CD4-positive, alpha-beta T cell treated with Interleukin-6 for 4 hours (primary cell): ENCODE results near the gene KCNH1.
"Not testable (repeated sequence)": the region's sequence is repeated elsewhere in the genome, so short reads cannot be mapped to it uniquely, and the experiment has no call there.

Experiments
- DNase-seq: peaks from one replicate; pipeline ENCODE4 v3.0.0-alpha.2; 2020; ENCODE audit warnings: mixed read lengths

The KCNH1 gene

DNA sequence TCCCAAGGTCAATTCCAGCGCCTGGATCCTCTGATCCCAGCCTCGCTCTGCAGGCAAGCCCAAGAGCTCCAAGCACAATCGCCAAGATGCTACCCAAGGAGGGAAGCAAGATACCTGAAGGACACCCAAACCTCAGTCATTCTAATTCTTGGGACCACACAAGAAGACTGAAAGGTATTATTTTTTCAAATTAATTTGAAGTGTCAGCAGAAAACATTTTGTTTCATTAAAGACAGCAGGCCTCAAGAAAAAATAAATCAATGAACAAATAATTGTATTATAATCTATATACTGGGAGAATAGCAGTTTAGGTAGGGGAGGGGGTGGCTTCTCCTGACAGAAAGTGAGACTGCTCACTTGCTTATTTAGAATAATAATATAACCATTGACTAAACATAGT is 457.4 kb downstream of the KCNH1 start:
- no peak for DNase-seq

- no peak for DNase-seq
Measured at GRCh38 chr1:210674151-210674550, 459.8 kb downstream of the KCNH1 start.

GRCh38 chr1:210669951-210670350 is 464.0 kb downstream of the KCNH1 start:
- no peak for DNase-seq

GRCh38 chr1:210663730-210664573 is 470.0 kb downstream of the KCNH1 start:
- no peak for DNase-seq

DNA sequence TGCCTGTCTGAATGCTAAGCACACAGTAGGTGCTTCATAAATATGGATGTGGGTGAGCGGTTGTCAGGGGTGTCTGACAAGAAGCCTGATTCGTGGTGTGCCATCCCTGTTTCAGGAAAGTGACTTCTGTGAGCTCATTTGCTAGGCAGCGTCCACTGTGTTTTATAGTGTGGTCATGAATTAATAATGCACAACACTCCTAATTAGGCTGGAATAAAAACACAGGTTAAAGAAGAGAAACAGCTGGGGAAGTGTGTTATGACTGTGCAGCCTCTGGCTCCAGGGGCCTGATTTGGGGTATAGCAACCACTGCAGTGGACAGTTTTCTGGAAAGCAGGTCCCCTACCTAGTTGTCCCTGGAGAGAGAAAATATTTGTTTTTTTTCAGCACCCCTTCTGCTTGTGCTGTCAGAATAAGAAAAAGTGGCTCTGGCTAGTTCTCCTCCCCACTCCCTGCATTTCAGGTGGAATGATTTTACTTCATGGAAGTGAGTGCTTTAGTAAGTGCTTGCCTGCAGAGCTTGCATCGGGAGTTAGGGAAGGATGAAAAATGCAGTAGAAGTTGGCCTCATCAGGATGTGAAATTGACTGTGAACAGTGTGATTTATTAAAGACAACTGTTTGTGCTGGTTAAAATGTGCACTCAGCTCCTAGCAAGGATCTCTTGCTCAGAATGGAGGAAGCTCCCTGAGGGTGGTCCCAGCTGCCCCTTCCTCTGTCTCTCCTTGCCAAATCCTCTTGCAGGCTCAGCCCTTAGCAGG is 471.5 kb downstream of the KCNH1 start:
- DNase-seq = no peak

DNA sequence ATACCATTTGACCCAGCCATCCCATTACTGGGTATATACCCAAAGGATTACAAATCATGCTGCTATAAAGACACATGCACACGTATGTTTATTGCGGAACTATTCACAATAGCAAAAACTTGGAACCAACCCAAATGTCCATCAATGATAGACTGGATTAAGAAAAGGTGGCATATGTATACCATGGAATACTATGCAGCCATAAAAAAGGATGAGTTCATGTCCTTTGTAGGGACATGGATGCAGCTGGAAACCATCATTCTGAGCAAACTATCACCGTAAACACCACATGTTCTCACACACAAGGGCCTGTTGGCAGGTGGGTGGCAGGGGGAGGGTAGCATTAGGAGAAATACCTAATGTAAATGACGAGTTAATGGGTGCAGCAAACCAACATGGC is 472.4 kb downstream of the KCNH1 start:
- not testable (repeated sequence) for DNase-seq

DNA sequence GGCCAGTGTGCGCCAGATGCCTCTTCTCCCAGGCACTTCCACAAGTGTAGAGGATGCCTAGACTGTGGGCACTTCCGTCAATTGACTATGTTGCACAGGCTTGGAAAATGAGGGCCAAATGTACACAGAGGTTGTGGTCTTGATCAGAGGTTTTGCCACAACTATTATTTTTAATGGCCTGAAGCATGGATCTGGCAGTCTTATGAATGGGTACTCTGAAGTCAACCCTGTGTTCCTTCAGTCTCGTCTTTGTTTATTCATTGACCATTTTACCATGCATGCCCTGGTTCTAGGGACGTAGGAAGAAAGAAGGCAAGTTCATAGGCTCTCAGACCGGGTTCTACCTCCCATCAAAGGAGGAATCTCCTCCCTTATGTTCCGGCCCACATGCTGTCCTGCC is 476.1 kb downstream of the KCNH1 start:
- DNase-seq = no peak

- DNase-seq = no peak
Measured at GRCh38 chr1:210655511-210655910, 478.4 kb downstream of the KCNH1 start.

GRCh38 chr1:210654176-210654981 is 479.6 kb downstream of the KCNH1 start:
- no peak for DNase-seq

DNA sequence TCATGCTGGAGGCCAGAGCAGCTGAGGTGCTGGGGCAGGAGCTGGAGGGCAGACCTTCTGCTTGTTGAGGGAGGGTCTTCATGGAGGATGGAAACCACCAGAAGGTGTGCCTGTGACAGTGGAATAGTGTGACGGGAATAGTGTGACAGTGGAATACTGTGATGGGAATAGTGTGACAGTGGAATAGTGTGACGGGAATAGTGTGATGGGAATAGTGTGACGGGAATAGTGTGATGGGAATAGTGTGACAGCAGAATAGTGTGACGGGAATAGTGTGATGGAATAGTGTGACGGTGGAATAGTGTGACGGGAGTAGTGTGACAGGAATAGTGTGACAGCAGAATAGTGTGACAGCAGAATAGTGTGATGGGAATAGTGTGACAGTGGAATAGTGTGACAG is 480.2 kb downstream of the KCNH1 start:
- DNase-seq = no peak

GRCh38 chr1:210652329-210652954 is 481.5 kb downstream of the KCNH1 start:
- DNase-seq = no peak

- no peak for DNase-seq
Measured at GRCh38 chr1:210650403-210650802, 483.5 kb downstream of the KCNH1 start.

- no peak for DNase-seq
Measured at GRCh38 chr1:210648588-210649269, 485.2 kb downstream of the KCNH1 start.

DNA sequence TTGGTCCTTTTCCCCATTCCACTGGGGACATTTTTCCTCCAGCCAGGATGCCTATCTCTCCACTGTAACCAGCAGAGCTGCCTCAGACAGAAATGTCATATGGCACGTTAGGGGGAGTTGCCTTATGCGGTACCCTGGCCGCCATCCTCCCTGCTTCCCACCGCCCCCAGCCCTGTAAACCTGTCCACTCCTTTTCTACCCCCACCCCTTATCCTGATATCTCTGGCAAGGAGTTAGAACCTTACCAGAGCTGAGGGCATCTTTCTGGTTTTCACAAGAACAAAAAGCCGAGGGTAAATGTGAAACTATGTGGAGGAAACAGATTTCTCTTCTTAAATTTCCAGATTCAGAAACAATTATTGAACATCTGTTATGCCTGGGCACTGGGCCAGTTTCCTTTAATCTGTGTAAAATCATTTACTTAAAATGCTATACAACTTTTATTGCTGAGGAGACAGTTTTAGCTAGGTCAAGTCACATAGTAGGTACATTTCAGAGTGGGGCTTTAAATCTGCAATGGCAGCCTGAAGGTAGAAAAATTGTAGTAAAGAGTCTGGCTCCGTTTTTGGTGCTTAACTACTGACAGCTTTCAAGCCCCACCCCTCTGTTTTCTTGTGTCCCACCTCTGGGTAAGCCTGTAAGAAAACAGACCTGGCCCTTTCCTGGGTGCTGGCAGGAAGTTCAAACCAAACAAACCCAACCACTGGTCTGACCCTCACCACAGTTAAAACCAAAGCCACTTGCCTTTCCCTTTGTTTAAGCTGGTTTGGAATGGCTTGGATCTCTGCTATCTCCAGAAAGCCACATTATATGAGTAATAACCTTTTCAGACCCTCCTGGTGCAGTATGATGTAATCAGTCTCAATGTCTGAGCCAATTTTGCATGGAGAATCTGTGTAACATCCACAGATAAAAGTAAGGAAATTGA is 486.3 kb downstream of the KCNH1 start:
- no peak for DNase-seq

- no peak for DNase-seq
Measured at GRCh38 chr1:210646258-210646616, 487.7 kb downstream of the KCNH1 start.

DNA sequence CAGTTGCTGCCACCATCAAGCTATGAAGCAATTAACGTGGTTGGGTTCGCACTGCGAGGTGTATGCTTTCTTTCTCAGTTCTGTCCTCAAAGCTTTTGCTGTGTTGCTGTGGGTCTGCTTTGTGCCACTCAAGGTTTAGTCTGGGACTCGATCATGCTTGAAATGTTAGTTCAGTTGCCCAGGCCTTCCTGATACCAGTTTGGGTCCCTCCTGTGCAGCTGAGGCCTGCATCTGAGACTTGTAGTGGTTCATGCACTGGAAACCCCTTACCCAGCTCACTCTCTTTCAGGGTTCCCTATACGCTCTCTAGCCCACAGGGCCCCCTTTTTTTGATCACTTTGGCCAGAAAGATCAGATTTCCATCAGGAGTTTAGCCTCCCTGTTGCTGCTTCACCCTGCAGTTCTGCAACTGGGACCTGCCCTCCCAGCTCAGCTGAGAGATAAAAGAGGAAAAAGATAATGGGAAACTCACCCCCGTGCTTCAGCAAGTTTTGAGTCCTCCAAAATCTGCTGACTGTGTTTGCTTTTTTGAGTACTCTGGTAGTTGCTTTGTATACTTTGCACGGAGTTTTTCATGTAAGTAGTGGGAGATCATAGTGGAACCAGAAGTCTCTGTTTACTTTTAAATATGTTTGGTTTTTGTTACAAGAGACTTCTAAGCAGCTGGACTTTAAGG is 488.2 kb downstream of the KCNH1 start:
- DNase-seq = no peak

GRCh38 chr1:210641582-210641981 is 492.4 kb downstream of the KCNH1 start:
- no peak for DNase-seq

DNA sequence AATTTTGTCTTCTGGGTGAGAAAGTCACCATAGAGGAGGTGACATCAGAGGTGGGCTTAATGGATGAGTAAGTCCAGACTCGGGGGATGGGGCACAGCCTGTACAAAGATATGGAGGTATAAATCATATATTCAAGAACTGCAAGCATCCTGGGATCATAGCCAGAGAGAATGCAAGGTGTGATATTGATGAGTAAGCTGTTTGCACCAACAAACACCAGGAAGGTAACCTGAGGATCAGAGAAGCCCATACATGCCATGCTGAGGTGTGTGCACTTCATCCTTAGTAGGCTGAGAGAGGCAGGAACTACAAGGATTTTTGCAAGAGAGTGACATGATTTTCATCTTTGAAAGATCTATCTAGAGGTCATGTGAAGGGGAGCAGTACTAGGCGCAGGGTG is 498.8 kb downstream of the KCNH1 start:
- DNase-seq = no peak

GRCh38 chr1:210633636-210634035 is 500.3 kb downstream of the KCNH1 start:
- no peak for DNase-seq

- no peak for DNase-seq
Measured at GRCh38 chr1:210633140-210633539, 500.8 kb downstream of the KCNH1 start.

- DNase-seq = no peak
Measured at GRCh38 chr1:210631399-210631798, 502.5 kb downstream of the KCNH1 start.
